Prostate gland (tissue), 2 donors: ENCODE measurements around the gene SRGAP3.

ENCODE experiments used
- POLR2A ChIP-seq: fragments of 450-650 bp; IDR thresholded peaks from one replicate; pipeline ENCODE4 v1.6.1; 2016; ENCODE audit warnings: antibody characterized with exemption, mild to moderate bottlenecking
- POLR2AphosphoS5 ChIP-seq: sonication (generic); formaldehyde crosslinking; IDR thresholded peaks from one replicate; pipeline ENCODE4 v1.6.1; 2017; ENCODE audit warnings: antibody characterized with exemption
- TF ChIP-seq, protein P1 (sequence below), 4 experiments: fragments of 200-600 bp in 2 of 4; fragments of 450-650 bp in 2 of 4; sonication (generic) in 2 of 4; IDR thresholded peaks; 1 replicate in 3 of 4; 2 replicates in 1 of 4; pipeline ENCODE4 v1.5.1; 2016 to 2019; ENCODE audit warnings: antibody characterized with exemption in 4 of 4, mild to moderate bottlenecking in 2 of 4, moderate library complexity in 2 of 4

GRCh38 chr3:9104121-9104520 is 145.3 kb downstream of the SRGAP3 start:
- TF ChIP-seq, protein P1, sequence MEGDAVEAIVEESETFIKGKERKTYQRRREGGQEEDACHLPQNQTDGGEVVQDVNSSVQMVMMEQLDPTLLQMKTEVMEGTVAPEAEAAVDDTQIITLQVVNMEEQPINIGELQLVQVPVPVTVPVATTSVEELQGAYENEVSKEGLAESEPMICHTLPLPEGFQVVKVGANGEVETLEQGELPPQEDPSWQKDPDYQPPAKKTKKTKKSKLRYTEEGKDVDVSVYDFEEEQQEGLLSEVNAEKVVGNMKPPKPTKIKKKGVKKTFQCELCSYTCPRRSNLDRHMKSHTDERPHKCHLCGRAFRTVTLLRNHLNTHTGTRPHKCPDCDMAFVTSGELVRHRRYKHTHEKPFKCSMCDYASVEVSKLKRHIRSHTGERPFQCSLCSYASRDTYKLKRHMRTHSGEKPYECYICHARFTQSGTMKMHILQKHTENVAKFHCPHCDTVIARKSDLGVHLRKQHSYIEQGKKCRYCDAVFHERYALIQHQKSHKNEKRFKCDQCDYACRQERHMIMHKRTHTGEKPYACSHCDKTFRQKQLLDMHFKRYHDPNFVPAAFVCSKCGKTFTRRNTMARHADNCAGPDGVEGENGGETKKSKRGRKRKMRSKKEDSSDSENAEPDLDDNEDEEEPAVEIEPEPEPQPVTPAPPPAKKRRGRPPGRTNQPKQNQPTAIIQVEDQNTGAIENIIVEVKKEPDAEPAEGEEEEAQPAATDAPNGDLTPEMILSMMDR (IDR thresholded peaks at IDR 0.05) = no peak
- no peak for TF ChIP-seq POLR2A
- no peak for TF ChIP-seq POLR2AphosphoS5
